Measurements from ENCODE around the gene KPNA6. TPM values are rescaled to one million over a fixed set of nuclear protein-coding genes. Genes with fewer than 3 reads are reported as not detected.

Gene KPNA6
- total RNA-seq, 2 experiments from 2014 or later = 70.8 to 74.3 TPM

DNA sequence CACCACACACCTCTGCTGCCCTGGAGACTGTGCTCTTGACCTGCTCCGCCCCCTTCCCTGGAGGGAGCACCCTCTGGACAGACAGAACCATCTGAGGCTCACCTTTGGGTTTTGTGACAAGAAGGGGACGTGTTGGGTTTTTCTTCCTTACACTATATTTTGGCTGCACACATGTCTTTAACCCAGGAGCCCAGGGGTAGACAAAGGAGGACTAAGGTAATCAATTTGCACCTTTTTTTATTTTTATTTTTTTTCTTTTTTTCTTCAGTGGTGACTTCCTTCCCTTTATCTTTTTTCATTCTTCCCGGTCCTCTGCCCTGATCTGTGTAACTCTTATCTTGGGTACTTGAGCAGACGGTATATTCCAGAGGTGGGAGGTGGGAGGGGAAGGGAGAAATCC, 63.1 kb downstream of the KPNA6 start:
- H3K27me3 Mint-ChIP-seq = no peaks in the 10 kb centered on the region
- no peaks in the 10 kb centered on the region for H3K9me3 Mint-ChIP-seq
- ATAC-seq = no peak
- H3K4me1 Mint-ChIP-seq (ENCODE audit: low read depth) = peaks cover 9% of the 10 kb centered on the region
- no peak for DNase-seq
- H3K4me3 Mint-ChIP-seq = no peak overlapping the region
- TF ChIP-seq, protein P1, sequence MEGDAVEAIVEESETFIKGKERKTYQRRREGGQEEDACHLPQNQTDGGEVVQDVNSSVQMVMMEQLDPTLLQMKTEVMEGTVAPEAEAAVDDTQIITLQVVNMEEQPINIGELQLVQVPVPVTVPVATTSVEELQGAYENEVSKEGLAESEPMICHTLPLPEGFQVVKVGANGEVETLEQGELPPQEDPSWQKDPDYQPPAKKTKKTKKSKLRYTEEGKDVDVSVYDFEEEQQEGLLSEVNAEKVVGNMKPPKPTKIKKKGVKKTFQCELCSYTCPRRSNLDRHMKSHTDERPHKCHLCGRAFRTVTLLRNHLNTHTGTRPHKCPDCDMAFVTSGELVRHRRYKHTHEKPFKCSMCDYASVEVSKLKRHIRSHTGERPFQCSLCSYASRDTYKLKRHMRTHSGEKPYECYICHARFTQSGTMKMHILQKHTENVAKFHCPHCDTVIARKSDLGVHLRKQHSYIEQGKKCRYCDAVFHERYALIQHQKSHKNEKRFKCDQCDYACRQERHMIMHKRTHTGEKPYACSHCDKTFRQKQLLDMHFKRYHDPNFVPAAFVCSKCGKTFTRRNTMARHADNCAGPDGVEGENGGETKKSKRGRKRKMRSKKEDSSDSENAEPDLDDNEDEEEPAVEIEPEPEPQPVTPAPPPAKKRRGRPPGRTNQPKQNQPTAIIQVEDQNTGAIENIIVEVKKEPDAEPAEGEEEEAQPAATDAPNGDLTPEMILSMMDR (IDR thresholded peaks at IDR 0.05) = no peak
- POLR2A ChIA-PET = no interaction called here
- H3K27ac Mint-ChIP-seq = no peak overlapping the region
- H3K36me3 Mint-ChIP-seq (ENCODE audit: low read depth) = peaks cover 49% of the 10 kb centered on the region
- intact Hi-C loops (cut with micrococcal nuclease) = no loop called here
- CTCF ChIA-PET = interaction anchor here (0.5 to 0.7 kb wide), 2 partner anchors 10 to 79 kb away, joined by 3 read pairs; no protein-coding TSS in a partner anchor

DNA sequence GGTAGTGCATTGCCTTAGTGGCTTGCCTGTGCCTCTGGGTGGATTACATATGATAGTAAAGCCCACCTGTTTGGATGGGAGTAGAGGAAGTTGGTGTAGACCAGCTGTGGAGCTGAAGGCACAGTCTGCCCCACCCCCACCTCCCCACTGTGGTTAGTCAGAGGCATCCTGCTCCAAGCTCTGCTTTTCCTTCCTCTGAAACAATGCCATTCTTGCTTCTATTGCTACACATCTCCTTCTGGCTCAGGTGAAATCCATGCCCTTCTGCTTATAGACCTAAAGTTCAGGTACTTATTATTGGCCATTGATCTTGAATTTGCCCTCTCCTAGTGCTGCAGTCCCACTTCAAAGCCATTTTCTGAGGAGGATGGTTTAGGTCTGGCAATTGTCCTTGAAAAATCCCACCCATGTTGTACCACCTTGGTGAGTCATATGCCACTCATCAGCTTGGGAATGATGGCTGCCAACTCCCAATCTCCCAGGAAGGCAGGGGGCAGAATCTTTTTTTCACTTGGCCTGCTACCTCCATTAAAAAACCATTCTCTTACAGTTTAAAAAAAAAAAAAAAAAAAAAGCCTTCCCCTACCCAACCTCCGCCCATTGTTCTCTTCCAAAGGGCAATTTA, 64.9 kb downstream of the KPNA6 start:
- DNase-seq (no peak), ATAC-seq (no peak)
- H3K36me3 Mint-ChIP-seq (ENCODE audit: low read depth) = peaks cover 43% of the 10 kb centered on the region
- ChIA-PET POLR2A (interaction anchor here (0.6 to 1.3 kb wide), 2 partner anchors 12 to 60 kb away, joined by 4 to 7 read pairs; no protein-coding TSS in a partner anchor), CTCF (interaction anchor here (0.8 to 1.3 kb wide), 2 partner anchors 43 to 58 kb away, joined by 3 read pairs; no protein-coding TSS in a partner anchor)
- TF ChIP-seq, protein P1 (IDR thresholded peaks at IDR 0.05) = no peak
- no peaks in the 10 kb centered on the region for H3K27me3 Mint-ChIP-seq
- H3K4me3 Mint-ChIP-seq = no peak overlapping the region
- H3K27ac Mint-ChIP-seq = peak overlapping the region; percentile 36
- H3K9me3 Mint-ChIP-seq = no peaks in the 10 kb centered on the region
- intact Hi-C loops (cut with micrococcal nuclease) = no loop called here
- peaks cover 9% of the 10 kb centered on the region for H3K4me1 Mint-ChIP-seq (ENCODE audit: low read depth)

DNA sequence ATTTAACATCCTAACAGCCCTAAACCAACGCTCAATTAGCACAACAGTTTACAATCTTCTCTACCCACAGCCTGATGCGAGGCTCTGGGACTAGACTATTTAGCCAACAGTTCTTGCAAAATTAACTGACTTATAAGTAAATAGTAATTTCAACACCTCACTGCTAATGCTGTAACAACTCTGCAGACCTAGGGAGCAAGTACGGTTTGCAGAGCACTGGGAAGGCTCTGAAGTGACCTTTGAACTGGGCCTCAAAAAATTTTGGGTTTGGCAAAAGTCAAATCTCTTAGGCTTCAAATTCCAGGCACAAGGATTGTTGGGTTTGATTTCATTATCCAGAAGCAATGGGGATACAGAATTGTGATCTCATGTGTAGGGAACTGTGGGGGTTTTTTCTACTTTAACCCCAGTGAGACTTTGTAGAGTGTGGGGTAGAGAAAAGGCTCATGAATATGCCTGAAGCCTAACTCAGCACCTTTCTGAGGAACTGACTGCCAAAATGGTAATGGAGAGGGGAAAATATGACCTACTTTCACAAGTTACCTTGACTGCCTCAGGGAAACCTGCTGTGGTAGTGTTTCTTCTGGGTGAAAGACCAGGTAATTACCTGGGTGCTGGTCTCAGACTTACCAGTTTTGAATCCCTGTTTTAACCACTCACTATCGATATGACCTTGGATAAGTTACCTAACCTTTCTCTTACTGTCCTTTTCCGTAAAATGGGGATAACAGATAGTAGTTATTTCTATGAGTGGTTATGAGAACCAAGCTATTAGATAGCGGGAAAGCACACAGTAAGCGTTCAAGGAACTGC, 70.7 kb downstream of the KPNA6 start:
- Mint-ChIP-seq H3K4me1 (ENCODE audit: low read depth) (peaks cover 29% of the 10 kb centered on the region), H3K9me3 (no peaks in the 10 kb centered on the region), H3K27ac (peak overlapping the region; percentile 98), H3K4me3 (peak overlapping the region; percentile 97), H3K27me3 (no peaks in the 10 kb centered on the region), H3K36me3 (ENCODE audit: low read depth) (peaks cover 36% of the 10 kb centered on the region)
- TF ChIP-seq, protein P1 (IDR thresholded peaks at IDR 0.05) = no peak
- ChIA-PET CTCF (interaction anchor here (1.2 to 2.2 kb wide), 3 partner anchors 9 to 70 kb away, joined by 3 to 9 read pairs (median 8); partner anchors contain the start of gene KPNA6), POLR2A (interaction anchor here (0.6 to 8.2 kb wide), 6 partner anchors 18 to 165 kb away, joined by 3 to 141 read pairs (median 3); partner anchors contain the start of genes CCDC28B, KHDRBS1 and KPNA6)
- intact Hi-C loops (cut with micrococcal nuclease) = no loop called here
- no peak for ATAC-seq
- no peak for DNase-seq

DNA sequence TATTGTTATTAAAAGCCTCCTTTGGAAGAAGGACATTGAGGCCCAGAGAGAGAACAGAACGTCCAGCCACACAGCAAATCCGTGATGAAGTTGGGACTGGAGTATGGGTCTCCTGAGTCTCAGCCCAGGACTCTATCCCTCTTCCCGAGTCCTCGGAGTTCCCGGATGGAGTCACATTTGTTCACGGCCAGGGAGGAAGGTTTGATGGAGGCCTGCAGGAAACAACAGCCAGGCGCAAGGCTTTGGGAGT, 71.3 kb downstream of the KPNA6 start:
- intact Hi-C loops (cut with micrococcal nuclease) = no loop called here
- Mint-ChIP-seq H3K36me3 (ENCODE audit: low read depth) (peaks cover 39% of the 10 kb centered on the region), H3K27me3 (no peaks in the 10 kb centered on the region), H3K4me1 (ENCODE audit: low read depth) (peaks cover 33% of the 10 kb centered on the region), H3K27ac (peak overlapping the region; percentile 98), H3K9me3 (no peaks in the 10 kb centered on the region), H3K4me3 (peak overlapping the region; percentile 97)
- TF ChIP-seq, protein P1 (IDR thresholded peaks at IDR 0.05) = no peak
- ATAC-seq (no peak), DNase-seq (no peak)
- ChIA-PET POLR2A (interaction anchor here (0.6 to 8.2 kb wide), 6 partner anchors 18 to 166 kb away, joined by 3 to 141 read pairs (median 3); partner anchors contain the start of genes CCDC28B, KHDRBS1 and KPNA6), CTCF (interaction anchor here (2.2 kb wide), 2 partner anchors 37 to 71 kb away, joined by 8 to 9 read pairs; partner anchors contain the start of gene KPNA6)
